ENCODE data around the gene SSH2. TPM values are rescaled to one million over a fixed set of nuclear protein-coding genes. Genes with fewer than 3 reads are reported as not detected.
A peak's percentile ranks its signal among the peaks of the same experiment; 100 is the strongest.

Gene SSH2
- total and polyA plus RNA-seq, 2 experiments from 2014 or later = 32.4 to 43.2 TPM

GRCh38 chr17:29715680-29716079, 214.3 kb downstream of the SSH2 start:
- H3K4me1 ChIP-seq (ENCODE audit: low read depth) = peaks cover 9% of the 10 kb centered on the region
- no peak for DNase-seq (ENCODE audit: low read depth in 1 of 2, low spot score in 1 of 2)
- no peak overlapping the region for H3K27ac ChIP-seq
- H3K4me3 ChIP-seq = no peak overlapping the region
- TF ChIP-seq CTCF (IDR thresholded peaks at IDR 0.05; ENCODE audit: low read depth, low read length) = no peak
- no peaks in the 10 kb centered on the region for H3K9me3 ChIP-seq (ENCODE audit: low read depth)
- H3K27me3 ChIP-seq = no peaks in the 10 kb centered on the region
- H3K36me3 ChIP-seq = no peaks in the 10 kb centered on the region

- Histone ChIP-seq H3K4me1 (ENCODE audit: low read depth) (peaks cover 6% of the 10 kb centered on the region), H3K27me3 (no peaks in the 10 kb centered on the region), H3K27ac (no peak overlapping the region), H3K36me3 (no peaks in the 10 kb centered on the region), H3K9me3 (ENCODE audit: low read depth) (no peaks in the 10 kb centered on the region), H3K4me3 (no peak overlapping the region)
- no peak for DNase-seq (ENCODE audit: low read depth in 1 of 2, low spot score in 1 of 2)
- TF ChIP-seq CTCF (IDR thresholded peaks at IDR 0.05; ENCODE audit: low read depth, low read length) = no peak
These were observed 215.9 kb downstream of the SSH2 start for GRCh38 chr17:29714146-29714545.

GRCh38 chr17:29713626-29714025, 216.4 kb downstream of the SSH2 start:
- Histone ChIP-seq H3K27ac (no peak overlapping the region), H3K27me3 (no peaks in the 10 kb centered on the region), H3K36me3 (no peaks in the 10 kb centered on the region), H3K4me1 (ENCODE audit: low read depth) (peaks cover 6% of the 10 kb centered on the region), H3K9me3 (ENCODE audit: low read depth) (no peaks in the 10 kb centered on the region), H3K4me3 (no peak overlapping the region)
- no peak for TF ChIP-seq CTCF (IDR thresholded peaks at IDR 0.05; ENCODE audit: low read depth, low read length)
- no peak for DNase-seq (ENCODE audit: low read depth in 1 of 2, low spot score in 1 of 2)

GRCh38 chr17:29711588-29712385, 218.2 kb downstream of the SSH2 start:
- no peak for TF ChIP-seq CTCF (IDR thresholded peaks at IDR 0.05; ENCODE audit: low read depth, low read length)
- Histone ChIP-seq H3K4me3 (no peak overlapping the region), H3K4me1 (ENCODE audit: low read depth) (peaks cover 6% of the 10 kb centered on the region), H3K27me3 (no peaks in the 10 kb centered on the region), H3K36me3 (no peaks in the 10 kb centered on the region), H3K9me3 (ENCODE audit: low read depth) (no peaks in the 10 kb centered on the region), H3K27ac (no peak overlapping the region)
- DNase-seq (ENCODE audit: low read depth in 1 of 2, low spot score in 1 of 2) = no peak

- Histone ChIP-seq H3K9me3 (ENCODE audit: low read depth) (no peaks in the 10 kb centered on the region), H3K36me3 (no peaks in the 10 kb centered on the region), H3K4me3 (no peak overlapping the region), H3K4me1 (ENCODE audit: low read depth) (peaks cover 6% of the 10 kb centered on the region), H3K27ac (peak overlapping the region; percentile 63), H3K27me3 (no peaks in the 10 kb centered on the region)
- peak in 1 of 2 donors; percentile 55 for DNase-seq (ENCODE audit: low read depth in 1 of 2, low spot score in 1 of 2)
- TF ChIP-seq CTCF (IDR thresholded peaks at IDR 0.05; ENCODE audit: low read depth, low read length) = no peak
These were observed 219.1 kb downstream of the SSH2 start for GRCh38 chr17:29710891-29711418.
